GM21619 (cell line): ENCODE measurements around the gene CMKLR1.

ENCODE experiments used
- ATAC-seq: cut with Tn5 transposase; IDR thresholded peaks from one replicate; pipeline ENCODE4 v1.9.1; 2021; ENCODE audit not compliant: unreplicated experiment

The CMKLR1 gene

GRCh38 chr12:108269224-108269623 is 69.9 kb downstream of the CMKLR1 start:
- no peak for ATAC-seq

GRCh38 chr12:108268397-108268796 is 70.7 kb downstream of the CMKLR1 start:
- ATAC-seq = no peak

GRCh38 chr12:108267450-108267849 is 71.7 kb downstream of the CMKLR1 start:
- ATAC-seq = no peak

GRCh38 chr12:108266131-108266530 is 73.0 kb downstream of the CMKLR1 start:
- no peak for ATAC-seq

GRCh38 chr12:108265505-108265904 is 73.6 kb downstream of the CMKLR1 start:
- ATAC-seq = no peak

GRCh38 chr12:108260969-108261368 is 78.1 kb downstream of the CMKLR1 start:
- ATAC-seq = no peak

- ATAC-seq = no peak
Observed at GRCh38 chr12:108260039-108260438, 79.1 kb downstream of the CMKLR1 start.

- no peak for ATAC-seq
Observed at GRCh38 chr12:108257610-108258106, 81.5 kb downstream of the CMKLR1 start.

GRCh38 chr12:108257004-108257403 is 82.1 kb downstream of the CMKLR1 start:
- no peak for ATAC-seq

- no peak for ATAC-seq
Observed at GRCh38 chr12:108255252-108255602, 83.9 kb downstream of the CMKLR1 start.

- ATAC-seq = no peak
Observed at GRCh38 chr12:108254517-108255251, 84.4 kb downstream of the CMKLR1 start.

GRCh38 chr12:108254030-108254429 is 85.1 kb downstream of the CMKLR1 start:
- no peak for ATAC-seq

GRCh38 chr12:108253540-108253939 is 85.6 kb downstream of the CMKLR1 start:
- no peak for ATAC-seq

- ATAC-seq = no peak
Observed at GRCh38 chr12:108252523-108252922, 86.6 kb downstream of the CMKLR1 start.

GRCh38 chr12:108248011-108248410 is 91.1 kb downstream of the CMKLR1 start:
- ATAC-seq = no peak

- no peak for ATAC-seq
Observed at GRCh38 chr12:108247130-108247529, 92.0 kb downstream of the CMKLR1 start.

GRCh38 chr12:108241986-108242703 is 97.0 kb downstream of the CMKLR1 start:
- no peak for ATAC-seq

- no peak for ATAC-seq
Observed at GRCh38 chr12:108240928-108241327, 98.2 kb downstream of the CMKLR1 start.

GRCh38 chr12:108240027-108240785 is 98.9 kb downstream of the CMKLR1 start:
- ATAC-seq = no peak

GRCh38 chr12:108239378-108239777 is 99.7 kb downstream of the CMKLR1 start:
- ATAC-seq = no peak

- no peak for ATAC-seq
Observed at GRCh38 chr12:108238474-108238873, 100.6 kb downstream of the CMKLR1 start.
